Suprapubic skin (tissue), 4 donors: ENCODE measurements around the gene HEMGN. TPM values are rescaled to one million over a fixed set of nuclear protein-coding genes. Genes with fewer than 3 reads are reported as not detected.

Experiments
- DNase-seq, 2 donors: peaks; one replicate each; pipeline ENCODE4 v3.0.0-alpha.2; 2019; ENCODE audit warnings: low spot score in 2 of 2
- H3K27ac ChIP-seq: fragments of 200-600 bp; sonication (generic); one replicate; pipeline ENCODE4 v1.5.1; 2019
- H3K27me3 ChIP-seq: fragments of 200-600 bp; sonication (generic); one replicate; pipeline ENCODE4 v1.5.1; 2019
- H3K36me3 ChIP-seq: fragments of 200-600 bp; sonication (generic); one replicate; pipeline ENCODE4 v1.5.1; 2019
- H3K4me1 ChIP-seq: fragments of 200-600 bp; sonication (generic); one replicate; pipeline ENCODE4 v1.5.1; 2019
- H3K4me3 ChIP-seq: fragments of 200-600 bp; sonication (generic); one replicate; pipeline ENCODE4 v1.5.1; 2019; ENCODE audit warnings: mild to moderate bottlenecking
- H3K9me3 ChIP-seq: fragments of 200-600 bp; sonication (generic); one replicate; pipeline ENCODE4 v1.5.1; 2019
- EP300 ChIP-seq: sonication (generic); formaldehyde crosslinking; IDR thresholded peaks from one replicate; pipeline ENCODE4 v1.6.1; 2017; ENCODE audit warnings: antibody characterized with exemption
- POLR2A ChIP-seq, 2 donors: fragments of 450-650 bp; IDR thresholded peaks; one replicate each; pipeline ENCODE4 v1.6.1; 2017; ENCODE audit warnings: antibody characterized with exemption in 2 of 2, mild to moderate bottlenecking in 2 of 2, moderate library complexity in 2 of 2
- POLR2AphosphoS5 ChIP-seq, 3 donors: sonication (generic); formaldehyde crosslinking; IDR thresholded peaks; one replicate each; pipeline ENCODE4 v1.6.1; 2017; ENCODE audit warnings: antibody characterized with exemption in 3 of 3
- WGBS: methylation state at CpG from one replicate; pipeline ENCODE4 v1.1.5; 2018; 5-methylcytosine and 5-hydroxymethylcytosine counted together
- total RNA-seq, 4 donors: library from RNA; depleted of rRNA; stranded (reverse); fragments of >200 nt; gene quantifications; one replicate each; pipeline ENCODE4 v1.1.0, GENCODE V29; 2016
- TF ChIP-seq, protein P1 (sequence below), 2 donors: fragments of 200-600 bp in 1 of 2; fragments of 450-650 bp in 1 of 2; sonication (generic) in 1 of 2; IDR thresholded peaks; one replicate each; pipeline ENCODE4 v1.5.1; 2016 to 2019; ENCODE audit warnings: antibody characterized with exemption in 2 of 2, mild to moderate bottlenecking in 1 of 2, moderate library complexity in 1 of 2

Gene HEMGN
- total RNA-seq, 4 donors from 2014 or later: not detected

DNA sequence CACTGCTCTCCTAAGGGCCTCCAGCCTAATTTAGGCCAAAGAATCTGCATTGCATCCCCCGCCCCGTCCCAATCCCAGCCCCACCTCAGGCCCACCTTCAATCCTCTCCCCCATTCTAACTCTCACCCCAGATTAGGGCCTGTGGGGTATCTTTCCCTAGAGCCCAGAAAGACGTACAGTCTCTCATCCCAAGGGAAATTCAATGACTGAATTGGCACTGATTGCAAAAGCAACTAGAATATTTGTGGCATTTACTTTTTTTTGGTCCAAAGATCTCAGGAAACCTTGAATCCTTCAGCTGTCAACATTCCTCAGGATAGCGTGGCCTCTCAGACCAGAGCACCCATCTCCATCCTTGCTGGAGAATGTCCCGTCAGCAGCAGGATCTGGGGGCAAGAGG is 46.2 kb downstream of the HEMGN start:
- H3K36me3 ChIP-seq: no peaks in the 10 kb centered on the region
- H3K9me3 ChIP-seq: no peaks in the 10 kb centered on the region
- no peak for DNase-seq
- 94% methylated on average over 5 of the region's 5 CpGs for WGBS
- no peaks in the 10 kb centered on the region for H3K27me3 ChIP-seq
- H3K27ac ChIP-seq: no peak overlapping the region
- TF ChIP-seq, protein P1, sequence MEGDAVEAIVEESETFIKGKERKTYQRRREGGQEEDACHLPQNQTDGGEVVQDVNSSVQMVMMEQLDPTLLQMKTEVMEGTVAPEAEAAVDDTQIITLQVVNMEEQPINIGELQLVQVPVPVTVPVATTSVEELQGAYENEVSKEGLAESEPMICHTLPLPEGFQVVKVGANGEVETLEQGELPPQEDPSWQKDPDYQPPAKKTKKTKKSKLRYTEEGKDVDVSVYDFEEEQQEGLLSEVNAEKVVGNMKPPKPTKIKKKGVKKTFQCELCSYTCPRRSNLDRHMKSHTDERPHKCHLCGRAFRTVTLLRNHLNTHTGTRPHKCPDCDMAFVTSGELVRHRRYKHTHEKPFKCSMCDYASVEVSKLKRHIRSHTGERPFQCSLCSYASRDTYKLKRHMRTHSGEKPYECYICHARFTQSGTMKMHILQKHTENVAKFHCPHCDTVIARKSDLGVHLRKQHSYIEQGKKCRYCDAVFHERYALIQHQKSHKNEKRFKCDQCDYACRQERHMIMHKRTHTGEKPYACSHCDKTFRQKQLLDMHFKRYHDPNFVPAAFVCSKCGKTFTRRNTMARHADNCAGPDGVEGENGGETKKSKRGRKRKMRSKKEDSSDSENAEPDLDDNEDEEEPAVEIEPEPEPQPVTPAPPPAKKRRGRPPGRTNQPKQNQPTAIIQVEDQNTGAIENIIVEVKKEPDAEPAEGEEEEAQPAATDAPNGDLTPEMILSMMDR (IDR thresholded peaks at IDR 0.05): no peak
- no peak for TF ChIP-seq EP300
- no peak for TF ChIP-seq POLR2AphosphoS5 (IDR thresholded peaks at IDR 0.05)
- no peak for TF ChIP-seq POLR2A (IDR thresholded peaks at IDR 0.05)
- H3K4me3 ChIP-seq: no peak overlapping the region
- H3K4me1 ChIP-seq: no peaks in the 10 kb centered on the region

DNA sequence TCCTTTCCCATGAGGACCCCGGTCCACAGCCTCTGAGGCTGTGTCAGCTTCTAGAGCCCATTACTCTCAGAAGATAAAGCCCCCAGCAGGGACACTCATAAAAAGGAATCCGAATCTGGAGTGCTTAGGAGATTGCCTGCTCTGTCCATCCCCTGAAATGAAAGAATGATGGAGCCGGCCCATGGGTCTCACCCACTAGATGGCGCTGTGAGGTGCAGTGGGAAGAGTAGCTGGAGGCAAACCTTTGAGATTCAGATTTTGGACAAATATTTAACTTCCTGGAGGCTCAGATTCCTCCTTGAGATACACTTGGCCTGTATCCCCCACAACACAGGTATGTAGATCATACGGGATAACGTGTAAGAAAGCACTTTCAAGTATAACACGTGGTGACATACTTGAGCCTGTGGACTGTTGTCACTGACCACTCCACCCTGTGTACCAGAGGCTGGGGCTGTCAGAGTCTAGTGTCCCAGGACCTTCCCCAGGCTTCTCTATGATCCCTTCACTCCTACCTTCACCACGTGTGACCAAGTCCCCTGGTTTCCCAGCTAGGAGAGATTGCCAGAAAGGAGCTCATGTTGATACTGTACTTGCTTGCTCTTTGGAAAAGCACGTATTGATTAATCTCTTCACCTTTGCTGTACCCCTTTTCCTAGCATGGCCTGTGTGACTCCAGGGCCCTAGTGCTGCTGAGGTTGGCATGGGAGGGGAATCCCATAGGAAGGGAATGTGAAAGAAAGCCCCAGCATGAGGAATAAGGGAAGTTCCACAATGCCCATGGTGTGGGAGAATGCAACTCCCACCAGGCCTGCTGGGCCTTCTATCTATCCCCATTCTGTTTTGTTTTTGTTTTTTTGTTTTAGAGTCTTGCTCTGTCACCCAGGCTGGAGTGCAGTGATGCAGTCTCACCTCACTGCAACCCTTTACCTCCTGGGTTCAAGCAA is 47.8 kb downstream of the HEMGN start:
- no peaks in the 10 kb centered on the region for H3K27me3 ChIP-seq
- peak in 1 of 2 donors; percentile 56 for DNase-seq

DNA sequence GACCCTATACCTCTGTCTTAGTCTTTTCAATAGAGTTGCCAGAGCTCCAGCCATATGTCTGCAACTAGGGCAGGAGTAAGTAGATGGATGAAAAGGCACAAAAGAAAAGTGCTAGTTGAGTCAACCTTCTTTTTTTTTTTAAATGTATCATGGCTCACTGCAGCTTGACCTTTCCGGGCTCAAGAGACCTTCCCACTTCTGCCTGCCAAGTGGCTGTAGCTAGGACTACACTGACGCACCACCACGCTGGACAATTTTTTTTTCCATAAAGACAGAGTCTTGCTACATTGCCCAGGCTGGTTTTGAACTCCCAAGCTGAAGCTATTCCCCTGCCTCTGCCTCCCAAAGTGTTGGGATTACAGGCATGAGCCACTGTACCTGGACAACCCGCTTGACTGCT is 57.6 kb downstream of the HEMGN start:
- no peaks in the 10 kb centered on the region for H3K27me3 ChIP-seq
- H3K36me3 ChIP-seq: no peaks in the 10 kb centered on the region
- peak in 1 of 2 donors; percentile 38 for DNase-seq
- no peaks in the 10 kb centered on the region for H3K9me3 ChIP-seq
- H3K4me3 ChIP-seq: no peak overlapping the region
- H3K27ac ChIP-seq: no peak overlapping the region
- 81% methylated on average over 4 of the region's 4 CpGs for WGBS
- H3K4me1 ChIP-seq: peaks cover 6% of the 10 kb centered on the region
- no peak for TF ChIP-seq POLR2AphosphoS5 (IDR thresholded peaks at IDR 0.05)

More for the DNA sequence above, 47.8 kb downstream of the HEMGN start:
- H3K36me3 ChIP-seq: no peaks in the 10 kb centered on the region
- WGBS: 67% methylated on average over 9 of the region's 9 CpGs
- H3K4me1 ChIP-seq: no peaks in the 10 kb centered on the region
- no peak overlapping the region for H3K27ac ChIP-seq
- no peaks in the 10 kb centered on the region for H3K9me3 ChIP-seq
- no peak overlapping the region for H3K4me3 ChIP-seq
- TF ChIP-seq POLR2AphosphoS5 (IDR thresholded peaks at IDR 0.05): no peak
- no peak for TF ChIP-seq POLR2A (IDR thresholded peaks at IDR 0.05)
- TF ChIP-seq, protein P1 (IDR thresholded peaks at IDR 0.05): peak; percentile 13 to 52

Other genes with a start within 250 kb of the HEMGN start
- gene XPA, start 240.8 kb downstream of the HEMGN start, total RNA-seq: 10 to 100 TPM in 3 of 4 donors, 1 to 10 TPM in 1; 8.2 to 21.1 (median 15.0) TPM
- gene FOXE1, start 84.9 kb downstream of the HEMGN start, total RNA-seq: 1 to 10 TPM in 3 of 4 donors, under 1 TPM in 1; 0.48 to 3.9 (median 2.0) TPM
- 10 to 100 TPM; 19.3 to 47.2 (median 31.7) TPM for gene TRMO, start 15.7 kb downstream of the HEMGN start, total RNA-seq
- 10 to 100 TPM; 34.8 to 71.6 (median 59.1) TPM for gene ANP32B, start 45.2 kb upstream of the HEMGN start, total RNA-seq
- 10 to 100 TPM; 35.0 to 49.6 (median 45.2) TPM for gene NANS, start 118.6 kb upstream of the HEMGN start, total RNA-seq
- 10 to 100 TPM; 15.8 to 22.9 (median 20.0) TPM for gene TRIM14, start 181.1 kb upstream of the HEMGN start, total RNA-seq